Caki2 (cell line): ENCODE measurements around the gene ATF4. TPM values are rescaled to one million over a fixed set of nuclear protein-coding genes. Genes with fewer than 3 reads are reported as not detected.

Source experiments
- DNase-seq: peaks from one replicate; pipeline ENCODE4 v3.0.0-alpha.2; 2015; ENCODE audit warnings: low read depth
- in situ Hi-C: cut with HindIII; loops from 2 replicates; pipeline ENCODE4 v1.10.0; 2016; ENCODE audit warnings: low sequenced_read_pairs, low pct_unique_long_range_greater_than_20kb, mixed read lengths
- total RNA-seq: library from RNA; depleted of rRNA; stranded (reverse); fragments of >200 nt; shearing (Covaris generic); gene quantifications from 2 replicates; pipeline ENCODE4 v1.2.3, GENCODE V29; 2014; ENCODE audit warnings: low replicate concordance; rRNA removed

Gene ATF4
- total RNA-seq, 1 experiment from 2014 or later: 505 TPM

DNA sequence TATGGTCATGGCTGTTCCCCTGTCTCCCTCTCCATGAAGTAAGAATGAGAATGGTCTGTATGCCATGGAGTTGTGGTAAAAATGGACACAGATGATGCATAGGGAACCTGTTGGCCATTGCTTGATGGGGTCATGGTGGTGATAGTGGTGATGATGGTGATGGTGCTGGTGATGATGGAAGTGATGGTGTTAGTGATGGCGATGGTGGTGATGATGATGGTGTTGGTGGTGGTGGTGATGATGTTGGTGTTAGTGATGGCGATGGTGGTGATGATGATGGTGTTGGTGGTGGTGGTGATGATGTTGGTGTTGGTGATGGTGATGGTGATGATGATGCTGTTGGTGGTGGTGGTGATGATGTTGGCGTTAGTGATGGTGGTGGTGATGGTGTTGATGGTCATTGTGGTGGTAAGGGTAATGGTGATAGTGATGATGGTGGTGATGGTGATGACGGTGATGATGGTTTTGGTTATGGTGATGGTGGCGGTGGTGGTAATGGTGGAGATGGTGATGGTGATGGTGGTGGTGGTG is 45.1 kb downstream of the ATF4 start:
- DNase-seq: no peak
- in situ Hi-C loops: no loop called here

DNA sequence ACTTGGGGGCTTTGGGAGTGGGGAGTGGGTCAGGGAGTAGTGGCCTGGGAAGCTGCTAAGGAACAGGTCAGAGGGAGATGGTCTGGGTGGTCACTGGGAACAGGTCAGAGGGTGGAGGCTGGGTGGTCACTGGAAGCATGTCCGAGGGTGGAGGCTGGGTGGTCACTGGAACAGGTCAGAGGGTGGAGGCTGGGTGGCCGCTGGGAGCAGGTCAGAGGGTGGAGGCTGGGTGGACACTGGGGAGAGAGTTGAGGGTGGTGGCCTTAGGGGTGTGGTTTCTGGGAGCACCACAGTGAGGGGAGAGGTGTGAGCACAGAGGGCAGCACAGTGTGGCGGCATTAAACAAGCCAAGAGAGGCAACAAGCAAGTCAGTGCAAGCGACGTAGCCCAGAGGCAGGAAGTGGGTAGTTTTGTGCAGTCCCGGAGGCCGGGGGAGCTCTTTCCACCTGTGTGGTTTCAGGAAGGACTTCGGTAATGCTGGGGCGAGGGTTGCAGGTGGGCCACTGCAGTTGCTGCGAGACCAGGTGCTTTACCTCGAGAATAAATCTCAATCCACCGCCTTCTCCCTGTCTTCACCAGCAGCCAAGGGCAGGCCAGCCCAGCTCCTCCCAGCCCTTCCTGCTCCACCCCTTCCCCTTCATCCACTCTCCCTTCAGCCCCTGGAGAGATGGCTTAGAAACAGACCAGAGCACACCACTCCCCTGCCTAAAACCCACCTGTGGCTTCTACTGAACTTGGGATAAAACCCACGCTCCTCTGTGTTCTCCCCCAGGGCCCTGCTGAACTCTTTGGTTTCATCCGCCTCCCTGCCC is 47.0 kb downstream of the ATF4 start:
- no peak for DNase-seq
- in situ Hi-C loops: no loop called here

DNA sequence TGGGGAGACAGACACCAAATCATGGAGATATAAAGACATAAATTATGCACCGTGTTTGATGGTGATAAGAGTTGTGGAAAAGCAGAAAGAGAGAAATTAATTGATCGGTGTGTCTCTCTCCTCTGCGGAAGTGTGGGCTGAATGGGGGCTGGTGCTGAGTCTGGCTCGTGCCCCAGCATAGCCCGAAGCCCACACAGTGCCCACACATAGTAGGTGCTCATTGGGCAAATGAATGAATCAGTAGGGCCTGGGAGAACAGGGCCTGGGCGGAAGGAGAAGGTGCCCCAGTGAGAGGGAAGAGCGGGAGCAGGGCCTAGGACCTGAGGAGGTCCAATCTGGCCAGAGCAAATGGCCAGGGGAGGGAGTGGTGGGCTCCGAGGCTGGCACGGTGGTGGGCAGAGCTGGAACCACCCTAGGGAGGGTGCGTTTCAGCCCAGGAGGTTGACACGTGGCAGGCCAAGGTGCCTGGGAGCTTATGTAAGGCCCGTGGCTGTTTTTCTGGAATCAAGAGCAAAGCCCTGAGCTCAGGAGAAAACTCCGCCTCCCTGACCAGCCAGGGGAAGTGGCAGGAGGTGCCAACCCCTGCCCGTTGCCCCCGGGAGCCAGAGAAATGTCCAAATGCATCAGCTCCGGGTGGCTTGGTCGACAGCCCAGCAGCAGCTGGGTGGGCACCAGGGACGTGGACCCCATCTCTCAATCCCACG is 48.1 kb downstream of the ATF4 start:
- no peak for DNase-seq
- in situ Hi-C loops: no loop called here

DNA sequence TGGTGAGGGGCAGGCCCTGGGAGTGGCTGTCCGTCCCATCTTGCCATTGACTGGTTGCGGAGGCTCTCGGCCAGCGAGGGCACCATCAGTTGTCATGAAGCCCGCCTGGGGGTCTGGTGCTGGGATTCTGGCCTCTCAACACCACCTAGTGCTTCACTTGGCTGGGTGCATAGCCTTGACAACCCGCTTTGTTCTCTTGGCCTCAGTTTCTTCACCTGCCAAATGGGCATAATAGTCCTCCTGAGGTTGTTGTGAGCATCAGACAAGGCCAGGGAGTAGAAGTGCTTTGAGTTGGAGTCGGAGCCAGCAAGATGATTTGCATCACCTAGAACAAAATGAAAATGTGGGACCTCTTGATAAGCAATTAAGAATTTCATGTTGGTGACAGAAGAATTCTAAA is 48.7 kb downstream of the ATF4 start:
- DNase-seq: no peak
- in situ Hi-C loops: no loop called here

DNA sequence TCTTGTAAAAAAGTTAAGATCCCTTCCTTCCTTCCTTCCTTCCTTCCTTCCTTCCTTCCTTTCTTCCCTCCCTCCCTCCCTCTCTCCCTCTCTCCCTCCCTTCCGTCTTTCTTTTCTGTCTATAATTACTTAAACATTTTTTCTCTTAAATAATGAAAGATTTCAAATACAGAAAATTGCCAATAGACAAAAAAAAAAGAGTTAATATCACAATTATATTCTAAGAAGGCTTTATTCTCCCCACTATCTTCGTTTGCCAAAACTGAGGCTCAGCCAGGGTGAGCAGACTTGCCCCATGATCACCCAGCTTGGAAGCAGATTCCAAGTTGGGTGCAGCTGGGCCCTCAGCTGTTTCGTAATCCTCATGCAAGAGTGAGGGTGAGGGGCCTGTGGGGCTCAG is 49.9 kb downstream of the ATF4 start:
- in situ Hi-C loops: no loop called here
- no peak for DNase-seq

DNA sequence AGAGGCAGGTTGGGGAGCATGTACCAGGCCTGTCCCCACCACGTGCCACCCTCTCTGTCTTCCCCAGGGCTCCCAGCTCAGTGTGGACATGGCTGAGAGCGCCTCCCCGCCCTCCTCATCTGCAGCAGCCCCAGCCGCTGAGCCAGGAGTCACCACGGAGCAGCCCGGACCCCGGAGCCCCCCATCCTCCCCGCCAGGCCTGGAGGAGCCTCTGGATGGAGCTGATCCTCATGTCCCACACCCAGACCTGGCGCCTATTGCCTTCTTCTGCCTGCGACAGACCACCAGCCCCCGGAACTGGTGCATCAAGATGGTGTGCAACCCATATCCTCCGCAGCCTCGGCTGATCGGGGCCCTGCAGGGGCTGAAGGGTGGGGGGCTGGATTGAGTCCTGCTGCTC is 50.3 kb downstream of the ATF4 start, which contains the start of gene CACNA1I:
Gene CACNA1I (plus strand): TSS at position 89 of the 400 bp plus-strand sequence. CDS start 0 bp downstream, at position 89.
- in situ Hi-C loops: no loop called here
- no peak for DNase-seq

DNA sequence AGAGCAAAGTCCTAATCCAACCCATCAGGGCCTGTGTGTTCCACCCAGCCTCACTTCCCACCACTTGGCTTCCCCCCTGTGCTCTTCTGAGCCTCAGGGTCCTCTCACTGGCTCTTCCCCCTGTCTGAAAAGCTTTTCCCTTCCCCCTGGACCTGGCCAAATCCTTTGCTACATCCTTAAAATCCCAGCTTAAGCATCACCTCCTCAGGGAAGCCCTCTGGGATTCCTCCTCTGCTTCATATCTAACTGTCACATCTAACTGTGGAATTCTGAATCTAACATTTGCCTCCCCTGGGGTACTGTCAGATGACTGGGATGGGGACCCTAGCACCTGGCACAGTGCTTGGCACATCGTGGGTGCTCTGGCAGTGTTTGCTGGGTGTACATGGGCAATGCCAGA is 51.2 kb downstream of the ATF4 start:
- in situ Hi-C loops: no loop called here
- no peak for DNase-seq

Other genes starting within 250 kb of the ATF4 start
- gene RPL3, start 200.9 kb upstream of the ATF4 start, total RNA-seq: 5,144 and 5,940 TPM in 2 replicates
- gene SYNGR1, start 170.6 kb upstream of the ATF4 start, total RNA-seq: 33.7 and 47.8 TPM in 2 replicates
- 34.8 and 42.6 TPM in 2 replicates for gene TAB1, start 120.8 kb upstream of the ATF4 start, total RNA-seq
- gene MGAT3, start 63.5 kb upstream of the ATF4 start, total RNA-seq: not detected in 2 replicates
- gene MIEF1, start 18.3 kb upstream of the ATF4 start, total RNA-seq: 31.9 and 43.9 TPM in 2 replicates
- gene RPS19BP1, start 12.2 kb downstream of the ATF4 start, total RNA-seq: 209 and 302 TPM in 2 replicates
- gene CACNA1I, start 50.2 kb downstream of the ATF4 start, total RNA-seq: not detected in 2 replicates